HCT116 (cell line): ENCODE data around the gene UBE2L6.

ENCODE experiments used
- CTCF ChIP-seq, 3 experiments: fragments of 200-600 bp in 1 of 3; sonication (generic) in 1 of 3; IDR thresholded peaks in 2 of 3; conservative IDR thresholded peaks in 1 of 3; 2 replicates each; pipeline ENCODE4 v1.5.1; 2012 to 2017; ENCODE audit warnings: low read depth in 2 of 3, low read length in 2 of 3, antibody characterized with exemption in 1 of 3, borderline replicate concordance in 1 of 3, control low read depth in 1 of 3, mild to moderate bottlenecking in 1 of 3, mixed read lengths in 1 of 3, mixed run types in 1 of 3, moderate library complexity in 1 of 3; ENCODE audit not compliant: insufficient read depth in 1 of 3
- EZH2 ChIP-seq: fragments of 200-600 bp; sonication (generic); IDR thresholded peaks from 2 replicates; pipeline ENCODE4 v1.6.1; 2017; ENCODE audit warnings: antibody characterized with exemption, mixed run types

GRCh38 chr11:57584341-57584740 lies 16.9 kb upstream of the UBE2L6 start:
- TF ChIP-seq EZH2 (no peak), CTCF (IDR thresholded peaks at IDR 0.05 in 2 of 3, conservative IDR thresholded peaks at IDR 0.05 in 1 of 3; ENCODE audit: borderline replicate concordance in 1 of 3, insufficient read depth in 1 of 3, low read depth in 2 of 3, low read length in 2 of 3) (no peak)
